ENCODE data around the gene RAG1. TPM values are rescaled to one million over a fixed set of nuclear protein-coding genes. Genes with fewer than 3 reads are reported as not detected.
"Not testable (repeated sequence)": the region's sequence is repeated elsewhere in the genome, so short reads cannot be mapped to it uniquely, and the experiment has no call there.

Gene RAG1
- 1 to 10 TPM; 2.7 to 3.7 (median 3.0) TPM for polyA plus RNA-seq (ENCODE audit: insufficient read length in 3 of 3)
- long read RNA-seq, donor 1: 0 reads
- long read RNA-seq, donor 2: 0 reads
- long read RNA-seq, donor 3: 0 reads
- long read RNA-seq, donor 4: 0 reads
- long read RNA-seq, donor 5, full-length matches to known transcripts: 3 of 3 reads
- long read RNA-seq, donor 5, partial matches to known transcripts: 0 of 3 reads
- long read RNA-seq, donor 5, other reads (novel, unspliced or antisense): 0 of 3 reads
- long read RNA-seq, donor 6: 0 reads
- long read RNA-seq, donor 7: 0 reads
- long read RNA-seq, donor 8: 0 reads
- long read RNA-seq, donor 9: 0 reads
- long read RNA-seq, donor 10: 0 reads
- long read RNA-seq, donor 11: 0 reads
- long read RNA-seq, donor 12, full-length matches to known transcripts: 1 of 1 reads
- long read RNA-seq, donor 12, partial matches to known transcripts: 0 of 1 reads
- long read RNA-seq, donor 12, other reads (novel, unspliced or antisense): 0 of 1 reads
- long read RNA-seq, donor 13: 0 reads
- long read RNA-seq, donor 14: 0 reads
- long read RNA-seq, donor 15: 0 reads
- long read RNA-seq, donor 16: 0 reads

GRCh38 chr11:36567694-36568093, at the start of gene RAG1:
TSS of gene RAG1 (plus strand) at chr11:36568007. CDS start at chr11:36573305, 5,298 bp downstream.
- no peak for DNase-seq

GRCh38 chr11:36530840-36531239, 37.0 kb upstream of the RAG1 start:
- DNase-seq: no peak

GRCh38 chr11:36532941-36533601, 34.7 kb upstream of the RAG1 start:
- no peak for DNase-seq

GRCh38 chr11:36534276-36534840, 33.4 kb upstream of the RAG1 start:
- no peak for DNase-seq

GRCh38 chr11:36540998-36541397, 26.8 kb upstream of the RAG1 start:
- no peak for DNase-seq

GRCh38 chr11:36550385-36551115, 17.3 kb upstream of the RAG1 start:
- no peak for DNase-seq

GRCh38 chr11:36557390-36557789, 10.4 kb upstream of the RAG1 start:
- DNase-seq: not testable (repeated sequence)

GRCh38 chr11:36557991-36558390, 9.8 kb upstream of the RAG1 start:
- DNase-seq: no peak

GRCh38 chr11:36558571-36559413, 9.0 kb upstream of the RAG1 start:
- no peak for DNase-seq

GRCh38 chr11:36564376-36565030, 3.3 kb upstream of the RAG1 start:
- DNase-seq: peak; percentile 76

- no peak for DNase-seq
Observed at GRCh38 chr11:36565031-36565610, 2.7 kb upstream of the RAG1 start.

GRCh38 chr11:36566407-36567053, 1.3 kb upstream of the RAG1 start:
- DNase-seq: no peak

GRCh38 chr11:36569095-36569494, 1.3 kb downstream of the RAG1 start:
- no peak for DNase-seq

- DNase-seq: peak; percentile 7
Observed at GRCh38 chr11:36574486-36574885, 6.7 kb downstream of the RAG1 start.

GRCh38 chr11:36577373-36577772, 9.6 kb downstream of the RAG1 start:
- no peak for DNase-seq

GRCh38 chr11:36577859-36578258, 10.1 kb downstream of the RAG1 start:
- no peak for DNase-seq

- DNase-seq: no peak
Observed at GRCh38 chr11:36578458-36578857, 10.7 kb downstream of the RAG1 start.

- DNase-seq: no peak
Observed at GRCh38 chr11:36581536-36581935, 13.7 kb downstream of the RAG1 start.

- DNase-seq: no peak
Observed at GRCh38 chr11:36583667-36584066, 15.9 kb downstream of the RAG1 start.

- no peak for DNase-seq
Observed at GRCh38 chr11:36586543-36586942, 18.7 kb downstream of the RAG1 start.
